Measurements from ENCODE around the gene IL1F10.

IL1F10 gene

GRCh38 chr2:113068249-113068648, 479 bp downstream of the IL1F10 start (continued):
- TF ChIP-seq, protein P1, sequence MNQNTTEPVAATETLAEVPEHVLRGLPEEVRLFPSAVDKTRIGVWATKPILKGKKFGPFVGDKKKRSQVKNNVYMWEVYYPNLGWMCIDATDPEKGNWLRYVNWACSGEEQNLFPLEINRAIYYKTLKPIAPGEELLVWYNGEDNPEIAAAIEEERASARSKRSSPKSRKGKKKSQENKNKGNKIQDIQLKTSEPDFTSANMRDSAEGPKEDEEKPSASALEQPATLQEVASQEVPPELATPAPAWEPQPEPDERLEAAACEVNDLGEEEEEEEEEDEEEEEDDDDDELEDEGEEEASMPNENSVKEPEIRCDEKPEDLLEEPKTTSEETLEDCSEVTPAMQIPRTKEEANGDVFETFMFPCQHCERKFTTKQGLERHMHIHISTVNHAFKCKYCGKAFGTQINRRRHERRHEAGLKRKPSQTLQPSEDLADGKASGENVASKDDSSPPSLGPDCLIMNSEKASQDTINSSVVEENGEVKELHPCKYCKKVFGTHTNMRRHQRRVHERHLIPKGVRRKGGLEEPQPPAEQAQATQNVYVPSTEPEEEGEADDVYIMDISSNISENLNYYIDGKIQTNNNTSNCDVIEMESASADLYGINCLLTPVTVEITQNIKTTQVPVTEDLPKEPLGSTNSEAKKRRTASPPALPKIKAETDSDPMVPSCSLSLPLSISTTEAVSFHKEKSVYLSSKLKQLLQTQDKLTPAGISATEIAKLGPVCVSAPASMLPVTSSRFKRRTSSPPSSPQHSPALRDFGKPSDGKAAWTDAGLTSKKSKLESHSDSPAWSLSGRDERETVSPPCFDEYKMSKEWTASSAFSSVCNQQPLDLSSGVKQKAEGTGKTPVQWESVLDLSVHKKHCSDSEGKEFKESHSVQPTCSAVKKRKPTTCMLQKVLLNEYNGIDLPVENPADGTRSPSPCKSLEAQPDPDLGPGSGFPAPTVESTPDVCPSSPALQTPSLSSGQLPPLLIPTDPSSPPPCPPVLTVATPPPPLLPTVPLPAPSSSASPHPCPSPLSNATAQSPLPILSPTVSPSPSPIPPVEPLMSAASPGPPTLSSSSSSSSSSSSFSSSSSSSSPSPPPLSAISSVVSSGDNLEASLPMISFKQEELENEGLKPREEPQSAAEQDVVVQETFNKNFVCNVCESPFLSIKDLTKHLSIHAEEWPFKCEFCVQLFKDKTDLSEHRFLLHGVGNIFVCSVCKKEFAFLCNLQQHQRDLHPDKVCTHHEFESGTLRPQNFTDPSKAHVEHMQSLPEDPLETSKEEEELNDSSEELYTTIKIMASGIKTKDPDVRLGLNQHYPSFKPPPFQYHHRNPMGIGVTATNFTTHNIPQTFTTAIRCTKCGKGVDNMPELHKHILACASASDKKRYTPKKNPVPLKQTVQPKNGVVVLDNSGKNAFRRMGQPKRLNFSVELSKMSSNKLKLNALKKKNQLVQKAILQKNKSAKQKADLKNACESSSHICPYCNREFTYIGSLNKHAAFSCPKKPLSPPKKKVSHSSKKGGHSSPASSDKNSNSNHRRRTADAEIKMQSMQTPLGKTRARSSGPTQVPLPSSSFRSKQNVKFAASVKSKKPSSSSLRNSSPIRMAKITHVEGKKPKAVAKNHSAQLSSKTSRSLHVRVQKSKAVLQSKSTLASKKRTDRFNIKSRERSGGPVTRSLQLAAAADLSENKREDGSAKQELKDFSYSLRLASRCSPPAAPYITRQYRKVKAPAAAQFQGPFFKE (tag by site-specific recombination; IDR thresholded peaks at IDR 0.05; ENCODE audit: borderline replicate concordance) = no peak
- TF ChIP-seq ZNF391 (tag by site-specific recombination; IDR thresholded peaks at IDR 0.05; ENCODE audit: borderline replicate concordance, low read depth) (no peak), OSR2 (tag by site-specific recombination; IDR thresholded peaks at IDR 0.05) (no peak)

DNA sequence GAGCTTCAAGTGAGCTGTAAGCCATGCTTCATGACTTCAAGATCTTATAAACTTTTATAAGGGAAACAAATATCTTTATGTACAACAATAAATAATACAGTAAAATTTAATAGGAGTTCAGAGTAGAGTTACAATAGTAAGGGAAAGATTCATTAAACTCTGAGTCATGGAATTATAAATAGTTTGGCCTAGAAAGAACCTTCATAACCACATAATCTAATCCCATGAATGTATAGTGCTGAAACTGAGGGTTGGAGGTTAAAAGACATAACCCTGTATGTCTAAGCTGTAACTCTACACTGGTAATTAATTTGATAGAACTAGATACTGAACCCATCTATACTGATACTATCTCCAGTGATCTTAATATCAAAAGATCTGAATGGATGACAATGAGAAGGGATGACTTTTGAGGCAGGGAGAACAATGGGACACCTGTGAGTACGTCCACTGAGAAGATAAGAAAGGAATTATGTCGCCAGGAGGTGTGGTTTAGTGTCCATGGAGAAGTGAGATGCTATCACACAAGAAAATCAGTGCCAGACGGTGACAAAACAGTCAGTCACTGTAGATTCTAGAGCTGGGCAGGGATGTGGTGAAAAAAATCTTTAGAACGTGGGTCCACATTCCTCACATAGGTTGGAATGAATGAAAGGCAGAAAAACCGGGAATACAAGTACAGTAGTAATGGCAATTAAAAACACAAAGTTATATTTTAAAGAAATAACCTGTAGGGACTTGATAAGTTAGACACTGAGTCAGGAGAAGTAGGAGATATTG, 1.1 kb downstream of the IL1F10 start:
- CTCF ChIA-PET = interaction anchor here (1.3 kb wide), 2 partner anchors 11 kb away, joined by 5 to 6 read pairs; no protein-coding TSS in a partner anchor
- Histone ChIP-seq H3K27ac (ENCODE audit: extremely low read depth, low read depth, low read length) (no peak overlapping the region), H3K4me3 (ENCODE audit: low read depth, low read length) (no peak overlapping the region), H3K36me3 (ENCODE audit: control insufficient read depth in 2 of 2, insufficient read depth in 1 of 2, low read length in 2 of 2) (no peaks in the 10 kb centered on the region), H3K4me1 (ENCODE audit: control insufficient read depth, insufficient read depth, low read length) (no peaks in the 10 kb centered on the region), H3K9me3 (ENCODE audit: control insufficient read depth, insufficient read depth, low read depth, low read length) (no peaks in the 10 kb centered on the region)
- POLR2A ChIA-PET = no interaction called here
- TF ChIP-seq ZIC2 (tag by site-specific recombination; IDR thresholded peaks at IDR 0.05) (no peak), SCRT1 (tag by site-specific recombination; IDR thresholded peaks at IDR 0.05; ENCODE audit: borderline replicate concordance) (no peak), SETDB1 (IDR thresholded peaks at IDR 0.05; ENCODE audit: insufficient read length, low read length) (no peak), ZNF785 (tag by site-specific recombination; IDR thresholded peaks at IDR 0.05) (no peak), REST (tag by site-specific recombination; IDR thresholded peaks at IDR 0.05) (no peak), ZNF670 (tag by site-specific recombination; IDR thresholded peaks at IDR 0.05; ENCODE audit: low read depth) (no peak), ZNF2 (tag by site-specific recombination; IDR thresholded peaks at IDR 0.05) (no peak), ZNF571 (tag by site-specific recombination; IDR thresholded peaks at IDR 0.05) (no peak), ZBTB44 (tag by site-specific recombination; IDR thresholded peaks at IDR 0.05) (no peak), ZBTB8A (tag by site-specific recombination; IDR thresholded peaks at IDR 0.05) (no peak), PRDM4 (tag by site-specific recombination; IDR thresholded peaks at IDR 0.05) (no peak)
- TF ChIP-seq, protein P2, sequence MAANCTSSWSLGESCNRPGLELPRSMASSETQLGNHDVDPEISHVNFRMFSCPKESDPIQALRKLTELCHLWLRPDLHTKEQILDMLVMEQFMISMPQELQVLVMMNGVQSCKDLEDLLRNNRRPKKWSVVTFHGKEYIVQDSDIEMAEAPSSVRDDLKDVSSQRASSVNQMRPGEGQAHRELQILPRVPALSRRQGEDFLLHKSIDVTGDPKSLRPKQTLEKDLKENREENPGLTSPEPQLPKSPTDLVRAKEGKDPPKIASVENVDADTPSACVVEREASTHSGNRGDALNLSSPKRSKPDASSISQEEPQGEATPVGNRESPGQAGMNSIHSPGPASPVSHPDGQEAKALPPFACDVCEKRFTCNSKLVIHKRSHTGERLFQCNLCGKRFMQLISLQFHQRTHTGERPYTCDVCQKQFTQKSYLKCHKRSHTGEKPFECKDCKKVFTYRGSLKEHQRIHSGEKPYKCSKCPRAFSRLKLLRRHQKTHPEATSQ (tag by site-specific recombination; IDR thresholded peaks at IDR 0.05) = no peak
- TF ChIP-seq, protein P3, sequence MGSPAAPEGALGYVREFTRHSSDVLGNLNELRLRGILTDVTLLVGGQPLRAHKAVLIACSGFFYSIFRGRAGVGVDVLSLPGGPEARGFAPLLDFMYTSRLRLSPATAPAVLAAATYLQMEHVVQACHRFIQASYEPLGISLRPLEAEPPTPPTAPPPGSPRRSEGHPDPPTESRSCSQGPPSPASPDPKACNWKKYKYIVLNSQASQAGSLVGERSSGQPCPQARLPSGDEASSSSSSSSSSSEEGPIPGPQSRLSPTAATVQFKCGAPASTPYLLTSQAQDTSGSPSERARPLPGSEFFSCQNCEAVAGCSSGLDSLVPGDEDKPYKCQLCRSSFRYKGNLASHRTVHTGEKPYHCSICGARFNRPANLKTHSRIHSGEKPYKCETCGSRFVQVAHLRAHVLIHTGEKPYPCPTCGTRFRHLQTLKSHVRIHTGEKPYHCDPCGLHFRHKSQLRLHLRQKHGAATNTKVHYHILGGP (tag by site-specific recombination; IDR thresholded peaks at IDR 0.05) = no peak
